IPS-15b (cell line): ENCODE measurements around the gene OR6K3.
"Not testable (repeated sequence)": the region's sequence is repeated elsewhere in the genome, so short reads cannot be mapped to it uniquely, and the experiment has no call there.

ENCODE experiments used
- H3K27me3 ChIP-seq: one replicate; pipeline ENCODE4 v1.6.1; 2013; ENCODE audit warnings: low read length; ENCODE audit not compliant: control insufficient read depth, insufficient read depth
- H3K36me3 ChIP-seq: one replicate; pipeline ENCODE4 v1.6.1; 2013; ENCODE audit warnings: low read length; ENCODE audit not compliant: control insufficient read depth, insufficient read depth
- H3K4me1 ChIP-seq: one replicate; pipeline ENCODE4 v1.6.1; 2013; ENCODE audit warnings: mild to moderate bottlenecking, low read length; ENCODE audit not compliant: control insufficient read depth, insufficient read depth
- H3K4me3 ChIP-seq: one replicate; pipeline ENCODE4 v1.5.1; 2013; ENCODE audit warnings: low read depth, low read length
- H3K9ac ChIP-seq: one replicate; pipeline ENCODE4 v1.6.1; 2013; ENCODE audit warnings: low read depth, mild to moderate bottlenecking, low read length
- H3K9me3 ChIP-seq: one replicate; pipeline ENCODE4 v1.6.1; 2013; ENCODE audit warnings: mild to moderate bottlenecking, low read length; ENCODE audit not compliant: control insufficient read depth, insufficient read depth

OR6K3 gene

DNA sequence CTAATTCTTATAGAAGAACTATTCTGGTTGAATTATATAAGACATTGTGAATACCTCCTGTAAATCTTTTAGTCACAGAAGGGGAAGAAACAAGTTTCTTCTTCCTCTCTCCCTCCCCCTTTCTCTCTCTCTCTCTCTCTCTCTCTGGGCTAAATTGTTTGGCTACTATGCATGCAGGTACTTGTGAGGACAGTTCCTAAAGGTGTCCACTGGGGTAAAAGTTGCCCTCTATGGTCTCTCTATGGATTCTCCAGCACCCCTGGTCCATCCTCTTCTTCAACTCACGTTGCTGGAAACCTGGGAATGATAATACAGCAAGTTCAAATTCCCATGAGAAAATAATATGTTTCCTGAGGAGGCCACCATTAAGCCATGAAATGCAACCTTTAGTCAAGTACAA, 5.8 kb downstream of the OR6K3 start:
- no peaks in the 10 kb centered on the region for H3K4me1 ChIP-seq
- no peak overlapping the region for H3K4me3 ChIP-seq
- H3K27me3 ChIP-seq, result no peaks in the 10 kb centered on the region
- H3K36me3 ChIP-seq, result no peaks in the 10 kb centered on the region
- H3K9me3 ChIP-seq, result no peaks in the 10 kb centered on the region
- no peak overlapping the region for H3K9ac ChIP-seq

DNA sequence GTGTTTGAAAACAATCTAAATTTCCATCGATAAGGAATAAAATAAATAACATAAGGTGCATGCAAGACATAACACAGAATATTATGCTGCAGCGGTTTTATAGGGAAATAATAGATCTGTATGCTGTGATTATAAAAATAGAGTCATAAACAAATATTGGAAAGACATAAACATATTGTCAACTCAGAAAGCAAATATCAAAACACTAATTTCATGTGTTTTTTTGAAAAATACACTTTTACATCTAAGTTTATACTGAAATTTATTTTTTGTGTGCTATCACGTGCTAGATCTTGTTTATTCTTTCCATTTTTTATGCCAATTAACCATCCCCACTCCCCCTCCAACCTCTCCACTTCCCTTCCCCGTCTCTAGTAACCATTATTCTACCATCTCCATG, 9.4 kb downstream of the OR6K3 start:
- no peaks in the 10 kb centered on the region for H3K27me3 ChIP-seq
- no peak overlapping the region for H3K4me3 ChIP-seq
- H3K9ac ChIP-seq, result no peak overlapping the region
- no peaks in the 10 kb centered on the region for H3K9me3 ChIP-seq
- H3K4me1 ChIP-seq, result no peaks in the 10 kb centered on the region
- H3K36me3 ChIP-seq, result no peaks in the 10 kb centered on the region

DNA sequence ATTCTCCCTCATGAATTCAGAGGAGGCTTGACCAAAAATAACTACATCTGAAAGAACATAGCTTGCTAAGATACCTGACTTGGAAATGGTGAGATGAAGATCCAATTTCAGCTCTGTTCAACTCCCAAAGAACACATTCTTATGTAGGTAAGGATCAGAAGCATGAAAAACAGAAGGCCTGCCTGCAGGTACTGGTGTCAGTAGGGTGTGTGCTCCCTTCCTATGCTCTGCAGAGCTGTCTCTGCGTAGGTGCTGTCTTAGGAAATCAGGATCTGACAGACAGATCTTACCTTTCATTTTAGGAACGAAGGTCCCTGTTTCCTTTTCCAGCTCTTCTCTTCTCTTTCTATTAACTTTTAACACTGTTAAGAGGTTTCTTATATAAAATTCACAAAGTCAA, 14.4 kb downstream of the OR6K3 start:
- Histone ChIP-seq H3K4me1 (no peaks in the 10 kb centered on the region), H3K27me3 (no peaks in the 10 kb centered on the region), H3K4me3 (no peak overlapping the region), H3K9me3 (no peaks in the 10 kb centered on the region), H3K36me3 (no peaks in the 10 kb centered on the region), H3K9ac (no peak overlapping the region)

DNA sequence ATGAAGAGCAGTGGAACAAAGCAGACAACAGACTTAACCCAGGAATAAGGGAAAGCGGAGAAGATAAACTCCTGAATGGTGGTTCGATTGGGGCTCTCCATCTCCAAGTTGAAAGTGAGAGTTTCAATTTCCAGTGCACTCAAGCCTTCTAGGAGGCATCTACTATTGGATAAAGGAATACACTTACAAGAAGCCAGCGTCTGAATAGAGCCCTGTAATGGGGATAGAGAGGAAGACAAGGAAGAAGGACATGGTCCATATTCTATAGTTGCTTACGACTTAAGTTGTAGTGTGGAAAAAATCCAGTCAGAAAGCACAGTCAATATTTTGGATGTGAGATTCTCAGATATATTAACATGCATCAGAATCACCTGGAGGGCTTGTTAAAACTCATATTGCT, 20.0 kb downstream of the OR6K3 start, which contains the start of gene OR6K2:
Gene OR6K2, minus strand, starts transcription at position 101 of the 400 bp plus-strand sequence. Its CDS starts 0 bp downstream, at position 101.
- Histone ChIP-seq H3K9ac (no peak within 1 kb of the TSS), H3K4me1 (no peaks in the 10 kb centered on the region), H3K27me3 (no peaks in the 10 kb centered on the region), H3K4me3 (no peak within 1 kb of the TSS), H3K36me3 (no peaks in the 10 kb centered on the region), H3K9me3 (no peaks in the 10 kb centered on the region)

DNA sequence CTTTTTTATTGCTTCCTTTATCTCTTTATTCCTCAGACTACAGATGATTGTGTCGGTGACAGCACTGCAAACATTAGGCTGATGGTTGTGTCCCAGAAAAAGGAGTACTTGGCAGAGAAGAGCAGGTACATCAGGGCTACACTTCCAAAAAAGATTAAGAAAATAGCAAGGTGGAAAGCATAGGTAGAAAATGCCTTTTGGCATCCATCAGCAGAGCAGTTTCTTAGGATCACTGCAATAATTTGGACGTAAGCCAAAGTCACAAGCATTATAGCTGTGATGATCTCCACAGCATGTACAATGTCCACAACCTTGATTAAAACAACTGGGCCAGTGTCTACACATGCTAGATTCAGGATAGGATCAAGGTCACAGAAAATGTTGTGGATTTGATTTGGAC, 25.9 kb downstream of the OR6K3 start:
- H3K27me3 ChIP-seq, result no peaks in the 10 kb centered on the region
- no peaks in the 10 kb centered on the region for H3K4me1 ChIP-seq
- no peak overlapping the region for H3K9ac ChIP-seq
- no peaks in the 10 kb centered on the region for H3K9me3 ChIP-seq
- H3K4me3 ChIP-seq, result no peak overlapping the region
- no peaks in the 10 kb centered on the region for H3K36me3 ChIP-seq

DNA sequence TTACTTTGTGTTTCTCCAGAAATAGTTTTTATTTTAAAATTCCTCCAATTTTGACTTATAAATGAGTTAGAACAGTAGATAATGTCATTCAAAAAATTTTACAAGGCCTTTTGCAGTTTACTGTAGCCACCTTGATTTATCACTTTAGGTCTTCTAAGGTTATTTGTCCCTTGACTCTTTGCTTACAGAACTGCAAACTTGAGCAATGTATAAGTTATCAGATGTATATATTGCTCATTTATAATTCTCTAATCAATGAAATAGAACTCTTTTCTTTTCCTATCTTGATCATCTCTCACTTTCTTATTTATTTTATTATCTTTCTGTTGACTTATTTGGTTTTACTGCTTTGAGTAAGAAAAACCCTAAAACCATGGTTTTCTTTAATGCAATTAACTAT, 28.2 kb downstream of the OR6K3 start:
- no peaks in the 10 kb centered on the region for H3K27me3 ChIP-seq
- no peak overlapping the region for H3K4me3 ChIP-seq
- no peak overlapping the region for H3K9ac ChIP-seq
- no peaks in the 10 kb centered on the region for H3K9me3 ChIP-seq
- H3K36me3 ChIP-seq, result no peaks in the 10 kb centered on the region
- no peaks in the 10 kb centered on the region for H3K4me1 ChIP-seq

DNA sequence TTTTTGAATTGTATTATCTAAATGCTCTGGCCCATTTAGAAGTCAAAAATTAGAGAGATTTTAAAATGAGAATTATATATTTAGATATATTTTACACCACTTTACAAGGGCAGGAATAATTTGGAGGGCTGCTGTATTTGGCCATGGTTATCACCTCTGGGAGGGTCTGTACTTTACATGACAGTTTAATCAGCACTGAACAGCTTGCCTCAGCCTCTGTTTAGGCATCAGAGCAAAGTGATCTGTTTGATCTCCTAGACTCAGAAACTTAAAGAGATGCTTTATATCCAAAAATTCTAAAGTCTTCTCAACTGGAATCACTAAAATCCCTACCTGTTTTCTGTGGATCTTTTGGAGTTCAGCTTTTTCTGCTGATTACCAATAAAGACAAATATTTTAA, 28.6 kb downstream of the OR6K3 start:
- Histone ChIP-seq H3K27me3 (no peaks in the 10 kb centered on the region), H3K4me1 (no peaks in the 10 kb centered on the region), H3K9ac (no peak overlapping the region), H3K36me3 (no peaks in the 10 kb centered on the region), H3K9me3 (no peaks in the 10 kb centered on the region), H3K4me3 (no peak overlapping the region)

DNA sequence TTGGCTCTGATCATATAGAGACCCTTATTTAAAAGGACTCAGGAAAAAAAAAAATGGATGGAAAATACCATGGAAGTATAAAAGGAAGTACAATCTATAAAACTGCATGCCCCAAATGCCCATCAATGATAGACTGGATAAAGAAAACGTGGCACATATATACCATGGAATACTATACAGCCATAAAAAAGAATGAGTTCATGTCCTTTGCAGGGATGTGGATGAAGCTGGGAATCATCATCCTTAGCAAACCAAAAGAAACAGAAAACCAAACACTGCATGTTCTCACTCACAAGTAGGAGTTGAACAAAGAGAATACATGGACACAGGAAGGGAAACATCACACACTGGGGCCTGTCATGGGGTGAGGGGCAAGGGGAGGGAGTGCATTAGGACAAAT, 29.4 kb downstream of the OR6K3 start:
- H3K9me3 ChIP-seq, H3K36me3 ChIP-seq, H3K27me3 ChIP-seq, H3K9ac ChIP-seq, H3K4me1 ChIP-seq, H3K4me3 ChIP-seq: not testable (repeated sequence)

DNA sequence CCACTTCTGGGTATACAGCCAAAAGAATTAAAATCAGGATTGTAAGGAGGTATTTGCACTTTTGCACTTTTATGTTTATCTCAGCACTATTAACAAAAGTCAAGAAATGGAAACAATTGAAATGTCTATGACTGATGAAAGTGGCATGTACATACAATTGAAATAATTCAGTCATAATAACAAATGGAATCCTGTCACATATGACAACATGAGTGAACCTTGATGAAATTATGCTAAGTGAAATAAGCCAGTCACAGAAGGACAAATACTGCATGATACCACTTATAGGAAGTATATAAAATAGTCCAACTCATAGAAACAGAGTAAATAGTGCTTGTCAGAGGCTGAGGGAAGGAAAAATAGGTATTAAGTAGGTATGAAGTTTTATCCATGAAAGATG, 30.6 kb downstream of the OR6K3 start:
- no peaks in the 10 kb centered on the region for H3K36me3 ChIP-seq
- H3K4me3 ChIP-seq, result no peak overlapping the region
- H3K27me3 ChIP-seq, result no peaks in the 10 kb centered on the region
- H3K4me1 ChIP-seq, result no peaks in the 10 kb centered on the region
- H3K9ac ChIP-seq, result no peak overlapping the region
- no peaks in the 10 kb centered on the region for H3K9me3 ChIP-seq

DNA sequence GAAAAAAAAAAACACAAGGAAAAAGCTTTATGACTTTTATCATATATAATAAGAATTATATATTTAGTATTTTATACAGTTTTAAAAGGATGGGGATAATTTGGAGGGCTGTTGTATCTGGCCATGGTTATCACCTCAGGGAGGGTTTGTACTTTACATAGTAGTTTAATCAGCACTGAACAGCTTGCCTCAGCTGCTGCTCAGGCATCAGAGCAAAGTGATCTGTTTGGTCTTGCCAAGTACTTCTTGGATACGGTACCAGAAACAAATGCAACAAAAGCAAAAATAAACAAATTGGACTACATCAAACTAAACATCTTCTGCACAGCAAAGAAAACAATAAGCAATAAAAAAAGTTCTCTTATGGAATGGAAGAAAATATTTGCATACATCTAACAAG, 31.4 kb downstream of the OR6K3 start:
- H3K4me3 ChIP-seq, result no peak overlapping the region
- no peaks in the 10 kb centered on the region for H3K9me3 ChIP-seq
- no peaks in the 10 kb centered on the region for H3K27me3 ChIP-seq
- H3K4me1 ChIP-seq, result no peaks in the 10 kb centered on the region
- H3K9ac ChIP-seq, result no peak overlapping the region
- H3K36me3 ChIP-seq, result no peaks in the 10 kb centered on the region

DNA sequence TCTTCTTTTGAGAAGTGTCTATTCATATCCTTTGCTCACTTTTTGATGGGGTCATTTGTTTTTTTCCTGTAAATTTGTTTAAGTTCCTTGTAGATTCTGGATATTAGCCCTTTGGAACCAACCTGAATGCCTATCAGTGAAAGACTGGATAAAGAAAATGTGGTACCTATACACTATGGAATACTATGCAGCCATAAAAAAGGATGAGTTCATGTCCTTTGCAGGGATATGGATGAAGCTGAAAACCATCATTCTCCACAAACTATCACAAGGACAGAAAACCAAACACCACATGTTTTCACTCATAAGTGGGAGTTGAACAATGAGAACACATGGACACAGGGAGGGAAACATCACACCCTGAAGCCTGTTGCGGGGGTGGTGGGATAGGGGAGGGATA, 32.2 kb downstream of the OR6K3 start:
- H3K27me3 ChIP-seq, result not testable (repeated sequence)

DNA sequence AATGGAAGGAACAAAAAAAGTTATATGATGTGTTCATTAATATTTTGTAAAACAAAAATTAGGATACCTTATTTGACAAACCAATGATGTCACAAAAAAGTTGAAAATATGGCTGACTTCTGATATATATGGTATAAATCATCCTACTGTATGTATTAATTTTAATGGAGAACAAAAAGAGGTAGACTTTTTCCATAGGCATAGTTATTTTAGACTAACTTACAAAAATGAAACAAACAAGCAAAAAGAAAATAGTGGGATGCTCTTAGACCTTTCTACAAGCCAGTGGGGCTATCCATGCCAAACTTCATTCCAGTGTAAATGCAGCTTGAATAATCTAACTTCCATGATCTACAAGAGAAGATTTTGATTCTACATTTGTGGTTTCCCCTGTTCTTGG, 33.5 kb downstream of the OR6K3 start:
- no peak overlapping the region for H3K4me3 ChIP-seq
- H3K9me3 ChIP-seq, result no peaks in the 10 kb centered on the region
- no peak overlapping the region for H3K9ac ChIP-seq
- H3K36me3 ChIP-seq, result no peaks in the 10 kb centered on the region
- H3K27me3 ChIP-seq, result no peaks in the 10 kb centered on the region
- no peaks in the 10 kb centered on the region for H3K4me1 ChIP-seq

More for the DNA sequence above, 32.2 kb downstream of the OR6K3 start:
- not testable (repeated sequence) for H3K4me1 ChIP-seq, H3K9ac ChIP-seq, H3K9me3 ChIP-seq, H3K36me3 ChIP-seq, H3K4me3 ChIP-seq
